Neutrophil (primary cell): ENCODE results near the gene KDM2A.

Experiments
- H3K27ac ChIP-seq: fragments of 200-600 bp; sonication (generic); 2 replicates; pipeline ENCODE4 v1.5.1; 2016; ENCODE audit warnings: mild to moderate bottlenecking, moderate library complexity
- H3K27me3 ChIP-seq: fragments of 200-600 bp; sonication (generic); 2 replicates; pipeline ENCODE4 v1.6.0; 2016; ENCODE audit warnings: mild to moderate bottlenecking
- H3K36me3 ChIP-seq: fragments of 200-600 bp; sonication (generic); 2 replicates; pipeline ENCODE4 v1.5.1; 2017
- H3K4me1 ChIP-seq, 2 experiments: fragments of 200-600 bp in 1 of 2; sonication (generic) in 1 of 2; 1 replicate in 1 of 2; 2 replicates in 1 of 2; pipeline versions ENCODE4 v1.5.1 to v1.6.1; 2013 to 2016; ENCODE audit warnings: low read depth in 1 of 2, low read length in 1 of 2, mild to moderate bottlenecking in 1 of 2, moderate library complexity in 1 of 2; ENCODE audit not compliant: control insufficient read depth in 1 of 2, insufficient read depth in 1 of 2
- H3K4me3 ChIP-seq, 2 experiments: fragments of 200-600 bp in 1 of 2; sonication (generic) in 1 of 2; 1 replicate in 1 of 2; 2 replicates in 1 of 2; pipeline ENCODE4 v1.5.1; 2013 to 2016; ENCODE audit warnings: low read depth in 1 of 2, low read length in 1 of 2, mild to moderate bottlenecking in 1 of 2, moderate library complexity in 1 of 2
- H3K9me3 ChIP-seq: fragments of 200-600 bp; sonication (generic); 2 replicates; pipeline ENCODE4 v1.5.1; 2016
- TF ChIP-seq, protein P1 (sequence below): fragments of 200-600 bp; sonication (generic); IDR thresholded peaks from 2 replicates; pipeline ENCODE4 v1.5.1; 2016; ENCODE audit warnings: antibody characterized with exemption

KDM2A gene

DNA sequence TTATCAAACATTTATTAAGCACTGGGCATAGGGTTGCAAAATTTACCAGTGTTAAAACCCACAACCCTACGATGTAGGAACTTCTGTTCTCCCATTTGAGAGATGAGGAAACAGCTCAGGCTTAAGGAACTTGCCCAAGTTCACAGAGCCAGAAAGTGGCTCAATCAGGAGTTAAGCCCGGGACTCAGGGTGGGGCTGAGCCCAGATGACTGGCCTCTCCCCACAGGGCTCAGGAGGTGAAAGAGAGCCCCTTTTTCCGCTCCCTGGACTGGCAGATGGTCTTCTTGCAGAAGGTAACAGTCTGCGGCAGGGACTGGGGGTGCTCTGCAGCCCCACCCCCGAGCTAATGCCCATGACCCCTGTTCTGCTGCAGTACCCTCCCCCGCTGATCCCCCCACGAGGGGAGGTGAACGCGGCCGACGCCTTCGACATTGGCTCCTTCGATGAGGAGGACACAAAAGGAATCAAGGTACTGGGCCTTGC, 164.5 kb downstream of the KDM2A start:
- peaks cover 97 to 99% of the 10 kb centered on the region in 2 experiments for H3K4me1 ChIP-seq
- H3K27me3 ChIP-seq, result no peaks in the 10 kb centered on the region
- H3K9me3 ChIP-seq, result no peaks in the 10 kb centered on the region
- peaks cover 84% of the 10 kb centered on the region for H3K36me3 ChIP-seq
- H3K27ac ChIP-seq, result peak overlapping the region; percentile 99
- TF ChIP-seq, protein P1, sequence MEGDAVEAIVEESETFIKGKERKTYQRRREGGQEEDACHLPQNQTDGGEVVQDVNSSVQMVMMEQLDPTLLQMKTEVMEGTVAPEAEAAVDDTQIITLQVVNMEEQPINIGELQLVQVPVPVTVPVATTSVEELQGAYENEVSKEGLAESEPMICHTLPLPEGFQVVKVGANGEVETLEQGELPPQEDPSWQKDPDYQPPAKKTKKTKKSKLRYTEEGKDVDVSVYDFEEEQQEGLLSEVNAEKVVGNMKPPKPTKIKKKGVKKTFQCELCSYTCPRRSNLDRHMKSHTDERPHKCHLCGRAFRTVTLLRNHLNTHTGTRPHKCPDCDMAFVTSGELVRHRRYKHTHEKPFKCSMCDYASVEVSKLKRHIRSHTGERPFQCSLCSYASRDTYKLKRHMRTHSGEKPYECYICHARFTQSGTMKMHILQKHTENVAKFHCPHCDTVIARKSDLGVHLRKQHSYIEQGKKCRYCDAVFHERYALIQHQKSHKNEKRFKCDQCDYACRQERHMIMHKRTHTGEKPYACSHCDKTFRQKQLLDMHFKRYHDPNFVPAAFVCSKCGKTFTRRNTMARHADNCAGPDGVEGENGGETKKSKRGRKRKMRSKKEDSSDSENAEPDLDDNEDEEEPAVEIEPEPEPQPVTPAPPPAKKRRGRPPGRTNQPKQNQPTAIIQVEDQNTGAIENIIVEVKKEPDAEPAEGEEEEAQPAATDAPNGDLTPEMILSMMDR, result no peak
- H3K4me3 ChIP-seq, result peak overlapping the region; percentile 87 to 95

DNA sequence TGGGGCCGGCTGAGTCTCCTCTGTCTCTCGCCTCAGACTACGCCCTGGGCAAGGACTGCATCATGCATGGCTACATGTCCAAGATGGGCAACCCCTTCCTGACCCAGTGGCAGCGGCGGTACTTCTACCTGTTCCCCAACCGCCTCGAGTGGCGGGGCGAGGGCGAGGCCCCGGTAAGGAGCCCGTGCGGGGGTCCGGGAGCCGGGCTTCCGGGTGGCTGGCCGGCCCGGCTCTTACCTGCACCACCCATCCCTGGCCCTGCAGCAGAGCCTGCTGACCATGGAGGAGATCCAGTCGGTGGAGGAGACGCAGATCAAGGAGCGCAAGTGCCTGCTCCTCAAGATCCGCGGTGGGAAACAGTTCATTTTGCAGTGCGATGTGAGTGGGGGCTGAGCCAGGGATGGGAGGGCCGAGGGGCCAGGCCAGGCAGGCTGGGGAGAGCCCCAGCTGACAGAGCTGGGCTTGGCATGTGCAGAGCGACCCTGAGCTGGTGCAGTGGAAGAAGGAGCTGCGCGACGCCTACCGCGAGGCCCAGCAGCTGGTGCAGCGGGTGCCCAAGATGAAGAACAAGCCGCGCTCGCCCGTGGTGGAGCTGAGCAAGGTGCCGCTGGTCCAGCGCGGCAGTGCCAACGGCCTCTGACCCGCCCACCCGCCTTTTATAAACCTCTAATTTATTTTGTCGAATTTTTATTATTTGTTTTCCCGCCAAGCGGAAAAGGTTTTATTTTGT, 165.9 kb downstream of the KDM2A start:
- H3K9me3 ChIP-seq, result no peaks in the 10 kb centered on the region
- peak overlapping the region; percentile 99 for H3K27ac ChIP-seq
- H3K36me3 ChIP-seq, result peaks cover 73% of the 10 kb centered on the region
- TF ChIP-seq, protein P1, result no peak
- H3K4me1 ChIP-seq, result peaks cover 87 to 91% of the 10 kb centered on the region in 2 experiments
- no peaks in the 10 kb centered on the region for H3K27me3 ChIP-seq
- H3K4me3 ChIP-seq, result peak overlapping the region; percentile 87 to 95

DNA sequence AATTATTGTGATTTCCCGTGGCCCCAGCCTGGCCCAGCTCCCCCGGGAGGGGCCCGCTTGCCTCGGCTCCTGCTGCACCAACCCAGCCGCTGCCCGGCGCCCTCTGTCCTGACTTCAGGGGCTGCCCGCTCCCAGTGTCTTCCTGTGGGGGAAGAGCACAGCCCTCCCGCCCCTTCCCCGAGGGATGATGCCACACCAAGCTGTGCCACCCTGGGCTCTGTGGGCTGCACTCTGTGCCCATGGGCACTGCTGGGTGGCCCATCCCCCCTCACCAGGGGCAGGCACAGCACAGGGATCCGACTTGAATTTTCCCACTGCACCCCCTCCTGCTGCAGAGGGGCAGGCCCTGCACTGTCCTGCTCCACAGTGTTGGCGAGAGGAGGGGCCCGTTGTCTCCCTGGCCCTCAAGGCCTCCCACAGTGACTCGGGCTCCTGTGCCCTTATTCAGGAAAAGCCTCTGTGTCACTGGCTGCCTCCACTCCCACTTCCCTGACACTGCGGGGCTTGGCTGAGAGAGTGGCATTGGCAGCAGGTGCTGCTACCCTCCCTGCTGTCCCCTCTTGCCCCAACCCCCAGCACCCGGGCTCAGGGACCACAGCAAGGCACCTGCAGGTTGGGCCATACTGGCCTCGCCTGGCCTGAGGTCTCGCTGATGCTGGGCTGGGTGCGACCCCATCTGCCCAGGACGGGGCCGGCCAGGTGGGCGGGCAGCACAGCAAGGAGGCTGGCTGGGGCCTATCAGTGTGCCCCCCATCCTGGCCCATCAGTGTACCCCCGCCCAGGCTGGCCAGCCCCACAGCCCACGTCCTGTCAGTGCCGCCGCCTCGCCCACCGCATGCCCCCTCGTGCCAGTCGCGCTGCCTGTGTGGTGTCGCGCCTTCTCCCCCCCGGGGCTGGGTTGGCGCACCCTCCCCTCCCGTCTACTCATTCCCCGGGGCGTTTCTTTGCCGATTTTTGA, 166.8 kb downstream of the KDM2A start:
- TF ChIP-seq, protein P1, result no peak
- H3K4me3 ChIP-seq, result peak overlapping the region; percentile 87 to 95
- H3K27me3 ChIP-seq, result no peaks in the 10 kb centered on the region
- H3K27ac ChIP-seq, result peak overlapping the region; percentile 99
- H3K9me3 ChIP-seq, result no peaks in the 10 kb centered on the region
- peaks cover 87 to 91% of the 10 kb centered on the region in 2 experiments for H3K4me1 ChIP-seq
- peaks cover 73% of the 10 kb centered on the region for H3K36me3 ChIP-seq

DNA sequence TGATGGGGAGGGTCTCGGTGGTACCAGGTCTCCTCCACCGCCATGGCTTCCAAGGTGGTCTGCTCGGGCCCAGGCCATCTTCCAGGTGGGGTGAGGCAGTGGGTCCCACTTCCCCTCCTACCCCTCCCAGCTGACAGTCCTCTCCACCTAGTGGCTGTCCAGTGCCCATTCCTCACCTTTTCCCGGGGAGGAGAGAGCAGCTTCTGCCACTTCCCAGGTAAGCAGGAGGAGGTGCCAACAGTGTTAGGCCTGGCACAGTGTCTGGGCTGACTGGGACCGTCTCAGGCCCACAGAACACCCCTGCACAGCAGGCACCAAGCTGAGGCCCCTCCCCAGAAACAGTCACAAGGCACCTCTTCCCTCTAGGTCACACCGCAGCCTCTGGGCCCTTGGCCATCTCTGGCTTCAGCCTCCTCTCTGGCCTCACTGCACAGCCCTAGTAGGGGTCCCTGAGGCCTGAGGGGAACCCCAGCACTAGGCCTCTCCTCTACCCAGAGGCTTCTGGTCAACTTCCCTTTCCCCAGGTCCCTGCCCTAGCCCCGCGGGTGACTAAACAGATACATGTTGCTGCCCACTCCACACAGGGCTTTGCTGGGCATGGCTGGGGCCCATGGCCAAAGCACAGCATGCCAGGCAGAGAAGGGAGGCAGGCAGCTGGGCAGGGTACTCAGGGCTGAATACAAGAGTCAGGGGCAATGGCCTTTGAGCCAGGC, 167.7 kb downstream of the KDM2A start:
- Histone ChIP-seq H3K36me3 (peaks cover 73% of the 10 kb centered on the region), H3K4me1 (peaks cover 87 to 91% of the 10 kb centered on the region in 2 experiments), H3K4me3 (peak overlapping the region; percentile 87 to 95), H3K9me3 (no peaks in the 10 kb centered on the region), H3K27me3 (no peaks in the 10 kb centered on the region), H3K27ac (peak overlapping the region; percentile 99)
- TF ChIP-seq, protein P1, result peak; percentile 44
